WTC11 (cell line): ENCODE data around the gene GPATCH2.

Experiments used
- FOXJ3 ChIP-seq: sonication (generic); formaldehyde crosslinking; IDR thresholded peaks from 2 replicates; pipeline ENCODE4 v1.9.0; 2021; ENCODE audit warnings: missing genetic modification reagents, mild to moderate bottlenecking, borderline replicate concordance
- MLX ChIP-seq: sonication (generic); formaldehyde crosslinking; IDR thresholded peaks from 2 replicates; pipeline ENCODE4 v1.8.1; 2023; ENCODE audit warnings: mild to moderate bottlenecking, missing genetic modification reagents, moderate library complexity
- ZNF281 ChIP-seq: sonication (generic); formaldehyde crosslinking; IDR thresholded peaks from 2 replicates; pipeline ENCODE4 v1.8.0; 2023; ENCODE audit warnings: mild to moderate bottlenecking, missing genetic modification reagents

- TF ChIP-seq ZNF281, result no peak
- no peak for TF ChIP-seq FOXJ3 (CRISPR knock-in tag)
- no peak for TF ChIP-seq MLX (CRISPR knock-in tag)
Observed at GRCh38 chr1:217614200-217614712, 16.6 kb downstream of the GPATCH2 start.
